Measurements from ENCODE around the gene BYSL.
A peak's percentile ranks its signal among the peaks of the same experiment; 100 is the strongest.

Gene BYSL

GRCh38 chr6:41885930-41886329 is 35.4 kb upstream of the BYSL start:
- no peaks in the 10 kb centered on the region for H3K79me2 ChIP-seq (ENCODE audit: low read length)
- H2AFZ ChIP-seq (ENCODE audit: low read depth, low read length) = no peak overlapping the region
- TF ChIP-seq, protein P1, sequence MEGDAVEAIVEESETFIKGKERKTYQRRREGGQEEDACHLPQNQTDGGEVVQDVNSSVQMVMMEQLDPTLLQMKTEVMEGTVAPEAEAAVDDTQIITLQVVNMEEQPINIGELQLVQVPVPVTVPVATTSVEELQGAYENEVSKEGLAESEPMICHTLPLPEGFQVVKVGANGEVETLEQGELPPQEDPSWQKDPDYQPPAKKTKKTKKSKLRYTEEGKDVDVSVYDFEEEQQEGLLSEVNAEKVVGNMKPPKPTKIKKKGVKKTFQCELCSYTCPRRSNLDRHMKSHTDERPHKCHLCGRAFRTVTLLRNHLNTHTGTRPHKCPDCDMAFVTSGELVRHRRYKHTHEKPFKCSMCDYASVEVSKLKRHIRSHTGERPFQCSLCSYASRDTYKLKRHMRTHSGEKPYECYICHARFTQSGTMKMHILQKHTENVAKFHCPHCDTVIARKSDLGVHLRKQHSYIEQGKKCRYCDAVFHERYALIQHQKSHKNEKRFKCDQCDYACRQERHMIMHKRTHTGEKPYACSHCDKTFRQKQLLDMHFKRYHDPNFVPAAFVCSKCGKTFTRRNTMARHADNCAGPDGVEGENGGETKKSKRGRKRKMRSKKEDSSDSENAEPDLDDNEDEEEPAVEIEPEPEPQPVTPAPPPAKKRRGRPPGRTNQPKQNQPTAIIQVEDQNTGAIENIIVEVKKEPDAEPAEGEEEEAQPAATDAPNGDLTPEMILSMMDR (IDR thresholded peaks at IDR 0.05; ENCODE audit: low read depth, low read length) = no peak
- no peak for TF ChIP-seq EZH2phosphoT487 (IDR thresholded peaks at IDR 0.05; ENCODE audit: low read depth)

GRCh38 chr6:41887331-41887751 is 34.0 kb upstream of the BYSL start:
- TF ChIP-seq, protein P1 (IDR thresholded peaks at IDR 0.05; ENCODE audit: low read depth, low read length) = no peak
- no peak for TF ChIP-seq EZH2phosphoT487 (IDR thresholded peaks at IDR 0.05; ENCODE audit: low read depth)
- Histone ChIP-seq H4K20me1 (ENCODE audit: insufficient read depth, low read length) (no peaks in the 10 kb centered on the region), H3K27ac (ENCODE audit: low read length) (no peak overlapping the region), H3K79me2 (ENCODE audit: low read length) (no peaks in the 10 kb centered on the region; the same call in 1 of the 2 replicates), H3K36me3 (replicated peaks; ENCODE audit: low read depth, low read length) (peaks cover 3% of the 10 kb centered on the region), H3K9me3 (ENCODE audit: insufficient read depth, low read length) (no peaks in the 10 kb centered on the region), H3K27me3 (ENCODE audit: low read depth, low read length) (no peaks in the 10 kb centered on the region), H3K9ac (ENCODE audit: low read length) (no peak overlapping the region), H2AFZ (ENCODE audit: low read depth, low read length) (no peak overlapping the region), H3K4me1 (ENCODE audit: low read length) (no peaks in the 10 kb centered on the region), H3K4me3 (ENCODE audit: low read length) (no peak overlapping the region), H3K4me2 (ENCODE audit: low read length) (no peak overlapping the region)

More at GRCh38 chr6:41885930-41886329, 35.4 kb upstream of the BYSL start:
- Histone ChIP-seq H3K9me3 (ENCODE audit: insufficient read depth, low read length) (no peaks in the 10 kb centered on the region), H3K27ac (ENCODE audit: low read length) (no peak overlapping the region), H3K4me1 (ENCODE audit: low read length) (no peaks in the 10 kb centered on the region), H3K4me3 (ENCODE audit: low read length) (no peak overlapping the region), H3K9ac (ENCODE audit: low read length) (no peak overlapping the region), H4K20me1 (ENCODE audit: insufficient read depth, low read length) (no peaks in the 10 kb centered on the region), H3K4me2 (ENCODE audit: low read length) (no peak overlapping the region), H3K27me3 (ENCODE audit: low read depth, low read length) (no peaks in the 10 kb centered on the region), H3K36me3 (replicated peaks; ENCODE audit: low read depth, low read length) (peaks cover 3% of the 10 kb centered on the region)

GRCh38 chr6:41892921-41893564 is 28.3 kb upstream of the BYSL start:
- Histone ChIP-seq H3K27me3 (ENCODE audit: low read depth, low read length) (no peaks in the 10 kb centered on the region), H3K79me2 (ENCODE audit: low read length) (no peaks in the 10 kb centered on the region; the same call in none of the 2 replicates), H3K27ac (ENCODE audit: low read length) (no peak overlapping the region), H3K4me3 (ENCODE audit: low read length) (no peak overlapping the region), H2AFZ (ENCODE audit: low read depth, low read length) (no peak overlapping the region), H3K4me2 (ENCODE audit: low read length) (no peak overlapping the region), H3K9ac (ENCODE audit: low read length) (no peak overlapping the region), H3K36me3 (replicated peaks; ENCODE audit: low read depth, low read length) (no peaks in the 10 kb centered on the region), H4K20me1 (ENCODE audit: insufficient read depth, low read length) (no peaks in the 10 kb centered on the region), H3K9me3 (ENCODE audit: insufficient read depth, low read length) (no peaks in the 10 kb centered on the region), H3K4me1 (ENCODE audit: low read length) (peaks cover 16% of the 10 kb centered on the region)
- TF ChIP-seq, protein P1 (IDR thresholded peaks at IDR 0.05; ENCODE audit: low read depth, low read length) = no peak
- TF ChIP-seq EZH2phosphoT487 (IDR thresholded peaks at IDR 0.05; ENCODE audit: low read depth) = no peak

DNA sequence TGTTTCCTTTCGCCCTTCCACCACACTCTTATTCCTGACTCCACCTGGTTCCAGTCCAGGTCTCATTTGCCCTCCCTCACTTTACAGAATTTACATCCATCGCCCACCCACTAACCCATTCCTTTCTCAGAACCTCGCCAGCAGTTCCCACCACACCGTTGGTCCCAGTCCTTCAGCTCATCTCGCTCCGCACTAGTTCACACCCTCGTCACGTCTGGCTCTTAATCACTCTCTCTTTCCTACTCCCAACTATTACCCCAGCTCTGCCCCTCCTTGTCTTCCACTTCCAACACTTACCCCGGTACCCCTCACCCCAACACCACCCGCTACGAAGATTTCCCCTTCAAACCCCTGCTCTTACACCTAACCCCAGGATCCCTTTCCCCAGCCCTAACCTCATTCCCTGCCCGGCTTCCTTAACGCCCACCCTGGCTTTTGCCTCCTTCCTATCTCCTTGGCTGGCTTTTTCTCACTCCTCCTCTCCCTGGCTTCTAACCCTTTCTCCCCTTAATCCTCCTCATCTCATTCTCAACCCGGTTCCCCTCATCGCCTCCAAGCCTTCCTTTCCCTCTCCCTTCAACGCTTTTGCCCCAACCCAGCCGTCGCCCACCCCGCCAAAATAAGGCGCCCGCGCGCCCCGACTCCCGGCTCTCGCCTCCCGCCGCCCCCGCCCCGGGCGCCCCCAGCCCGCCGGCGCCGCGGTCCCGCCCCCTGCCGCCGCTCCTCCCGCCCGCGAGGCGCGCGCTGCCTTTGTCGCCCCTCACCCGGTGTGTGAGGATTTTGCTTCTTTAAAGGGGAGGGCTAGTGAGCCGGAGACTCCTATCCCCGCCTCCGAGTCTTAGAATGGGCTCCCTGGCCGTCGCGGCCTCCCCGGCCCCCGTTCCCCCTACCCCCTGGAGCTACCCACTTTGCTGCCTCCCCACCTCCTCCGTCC is 26.7 kb upstream of the BYSL start:
- H3K79me2 ChIP-seq (ENCODE audit: low read length) = no peaks in the 10 kb centered on the region; the same call in none of the 2 replicates
- H4K20me1 ChIP-seq (ENCODE audit: insufficient read depth, low read length) = no peaks in the 10 kb centered on the region
- no peaks in the 10 kb centered on the region for H3K27me3 ChIP-seq (ENCODE audit: low read depth, low read length)
- H3K36me3 ChIP-seq (replicated peaks; ENCODE audit: low read depth, low read length) = no peaks in the 10 kb centered on the region
- peak overlapping the region; percentile 88 for H3K4me3 ChIP-seq (ENCODE audit: low read length)
- peak overlapping the region; percentile 59; the same call in 1 of the 2 replicates for H2AFZ ChIP-seq (ENCODE audit: low read depth, low read length)
- peak overlapping the region; percentile 88 for H3K9ac ChIP-seq (ENCODE audit: low read length)
- H3K9me3 ChIP-seq (ENCODE audit: insufficient read depth, low read length) = no peaks in the 10 kb centered on the region
- H3K4me1 ChIP-seq (ENCODE audit: low read length) = peaks cover 16% of the 10 kb centered on the region
- peak overlapping the region; percentile 98 for H3K4me2 ChIP-seq (ENCODE audit: low read length)
- H3K27ac ChIP-seq (ENCODE audit: low read length) = no peak overlapping the region
- TF ChIP-seq EZH2phosphoT487 (IDR thresholded peaks at IDR 0.05; ENCODE audit: low read depth) = no peak
- TF ChIP-seq, protein P1 (IDR thresholded peaks at IDR 0.05; ENCODE audit: low read depth, low read length) = no peak
